Measurements from ENCODE around the gene SNX13. TPM values are rescaled to one million over a fixed set of nuclear protein-coding genes. Genes with fewer than 3 reads are reported as not detected.

The SNX13 gene
- total RNA-seq, 1 experiment from 2014 or later, result 29.0 TPM

DNA sequence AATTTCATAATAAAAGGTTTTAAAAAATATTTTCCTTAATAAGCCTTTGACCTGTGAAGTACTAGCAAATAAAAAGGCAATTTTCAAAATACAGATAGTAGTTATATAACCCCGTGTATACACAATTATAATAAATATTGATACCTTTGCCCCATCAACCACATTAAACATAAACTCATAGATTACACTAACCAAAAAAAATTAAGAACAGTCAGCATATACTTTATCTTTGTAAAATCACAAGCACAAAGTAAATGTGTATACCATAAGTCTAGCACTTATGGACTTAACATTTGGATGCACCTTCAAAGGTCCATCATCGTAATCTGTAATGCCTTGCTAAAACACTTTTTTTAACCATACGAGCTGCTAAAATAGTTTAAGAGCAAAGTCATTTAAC, 123.4 kb downstream of the SNX13 start:
- H3K23ac ChIP-seq (ENCODE audit: insufficient read length, low read depth, low read length), result no peak overlapping the region
- H3K14ac ChIP-seq (ENCODE audit: insufficient read depth, low read length), result no peak overlapping the region
- no peak overlapping the region for H2AK5ac ChIP-seq (ENCODE audit: insufficient read length, low read length)
- H3K27me3 ChIP-seq (ENCODE audit: insufficient read depth, low read length), result no peaks in the 10 kb centered on the region
- Mint-ChIP-seq H3K4me1 (peaks cover 5 to 6% of the 10 kb centered on the region in 2 experiments; a peak in 1 of 4 replicates), H3K4me3 (no peak overlapping the region), H3K27ac (no peak overlapping the region), H3K9me3 (peaks cover 10% of the 10 kb centered on the region in 2 experiments), H3K36me3 (ENCODE audit: insufficient read depth in 1 of 3, low read depth in 3 of 3) (peaks cover 10 to 15% (median 14%) of the 10 kb centered on the region in 3 experiments), H3K27me3 (ENCODE audit: low read depth) (no peaks in the 10 kb centered on the region; the same call in 1 of the 2 replicates)
- no CpG with 5 or more reads among the region's 3 CpGs for WGBS (ENCODE audit: extremely low coverage, insufficient read length, low lambda C conversion rate)
- TF ChIP-seq, protein P1, sequence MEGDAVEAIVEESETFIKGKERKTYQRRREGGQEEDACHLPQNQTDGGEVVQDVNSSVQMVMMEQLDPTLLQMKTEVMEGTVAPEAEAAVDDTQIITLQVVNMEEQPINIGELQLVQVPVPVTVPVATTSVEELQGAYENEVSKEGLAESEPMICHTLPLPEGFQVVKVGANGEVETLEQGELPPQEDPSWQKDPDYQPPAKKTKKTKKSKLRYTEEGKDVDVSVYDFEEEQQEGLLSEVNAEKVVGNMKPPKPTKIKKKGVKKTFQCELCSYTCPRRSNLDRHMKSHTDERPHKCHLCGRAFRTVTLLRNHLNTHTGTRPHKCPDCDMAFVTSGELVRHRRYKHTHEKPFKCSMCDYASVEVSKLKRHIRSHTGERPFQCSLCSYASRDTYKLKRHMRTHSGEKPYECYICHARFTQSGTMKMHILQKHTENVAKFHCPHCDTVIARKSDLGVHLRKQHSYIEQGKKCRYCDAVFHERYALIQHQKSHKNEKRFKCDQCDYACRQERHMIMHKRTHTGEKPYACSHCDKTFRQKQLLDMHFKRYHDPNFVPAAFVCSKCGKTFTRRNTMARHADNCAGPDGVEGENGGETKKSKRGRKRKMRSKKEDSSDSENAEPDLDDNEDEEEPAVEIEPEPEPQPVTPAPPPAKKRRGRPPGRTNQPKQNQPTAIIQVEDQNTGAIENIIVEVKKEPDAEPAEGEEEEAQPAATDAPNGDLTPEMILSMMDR (conservative IDR thresholded peaks at IDR 0.05), result no peak
- no peak overlapping the region for H2BK15ac ChIP-seq (ENCODE audit: low read depth, low read length)
- H3K18ac ChIP-seq (ENCODE audit: insufficient read length, low read depth, low read length), result no peak overlapping the region
- no peak overlapping the region for H2AFZ ChIP-seq (ENCODE audit: low read length)
- H3K27ac ChIP-seq (ENCODE audit: insufficient read length, low read depth, low read length), result no peak overlapping the region
- no peak overlapping the region for H4K91ac ChIP-seq (ENCODE audit: insufficient read length, low read depth, low read length)
- H3K79me1 ChIP-seq (ENCODE audit: insufficient read depth, low read depth, low read length, poor library complexity, severe bottlenecking), result no peaks in the 10 kb centered on the region
- no peak overlapping the region for H3K4ac ChIP-seq (ENCODE audit: low read depth, low read length)
- H4K8ac ChIP-seq (replicated peaks; ENCODE audit: insufficient read length, low read depth, low read length), result no peak overlapping the region
- no peak overlapping the region for H3K9ac ChIP-seq (ENCODE audit: extremely low read depth, insufficient read length, low read length)
- no peak for DNase-seq
- H4K5ac ChIP-seq (ENCODE audit: insufficient read length, low read depth, low read length), result no peak overlapping the region
- H3K4me2 ChIP-seq (ENCODE audit: insufficient read depth, insufficient read length, low read length), result no peak overlapping the region
- no peak overlapping the region for H2BK120ac ChIP-seq (ENCODE audit: low read depth, low read length, poor library complexity, severe bottlenecking)
- H3T11ph ChIP-seq (ENCODE audit: low read length), result no peak overlapping the region
- no peak overlapping the region for H3K56ac ChIP-seq (ENCODE audit: insufficient read length, low read depth, low read length)
- H3K4me1 ChIP-seq (ENCODE audit: insufficient read depth, low read length), result no peaks in the 10 kb centered on the region
- no peaks in the 10 kb centered on the region for H3K9me3 ChIP-seq (ENCODE audit: control insufficient read depth, low read depth, low read length)
- no peak overlapping the region for H2BK20ac ChIP-seq (ENCODE audit: low read depth, low read length, poor library complexity, severe bottlenecking)
- no peak overlapping the region for H2BK12ac ChIP-seq (ENCODE audit: insufficient read length, low read depth, low read length)
- H4K20me1 ChIP-seq (ENCODE audit: control insufficient read depth, insufficient read depth, insufficient read length), result no peaks in the 10 kb centered on the region
- H3K23me2 ChIP-seq (ENCODE audit: insufficient read length, low read depth, low read length, poor library complexity, severe bottlenecking), result no peaks in the 10 kb centered on the region
- H3K79me2 ChIP-seq (ENCODE audit: insufficient read depth, low read length), result no peaks in the 10 kb centered on the region
- H2BK5ac ChIP-seq (ENCODE audit: insufficient read length, low read length), result no peak overlapping the region
